Measurements from ENCODE around the gene OBI1.

DNA sequence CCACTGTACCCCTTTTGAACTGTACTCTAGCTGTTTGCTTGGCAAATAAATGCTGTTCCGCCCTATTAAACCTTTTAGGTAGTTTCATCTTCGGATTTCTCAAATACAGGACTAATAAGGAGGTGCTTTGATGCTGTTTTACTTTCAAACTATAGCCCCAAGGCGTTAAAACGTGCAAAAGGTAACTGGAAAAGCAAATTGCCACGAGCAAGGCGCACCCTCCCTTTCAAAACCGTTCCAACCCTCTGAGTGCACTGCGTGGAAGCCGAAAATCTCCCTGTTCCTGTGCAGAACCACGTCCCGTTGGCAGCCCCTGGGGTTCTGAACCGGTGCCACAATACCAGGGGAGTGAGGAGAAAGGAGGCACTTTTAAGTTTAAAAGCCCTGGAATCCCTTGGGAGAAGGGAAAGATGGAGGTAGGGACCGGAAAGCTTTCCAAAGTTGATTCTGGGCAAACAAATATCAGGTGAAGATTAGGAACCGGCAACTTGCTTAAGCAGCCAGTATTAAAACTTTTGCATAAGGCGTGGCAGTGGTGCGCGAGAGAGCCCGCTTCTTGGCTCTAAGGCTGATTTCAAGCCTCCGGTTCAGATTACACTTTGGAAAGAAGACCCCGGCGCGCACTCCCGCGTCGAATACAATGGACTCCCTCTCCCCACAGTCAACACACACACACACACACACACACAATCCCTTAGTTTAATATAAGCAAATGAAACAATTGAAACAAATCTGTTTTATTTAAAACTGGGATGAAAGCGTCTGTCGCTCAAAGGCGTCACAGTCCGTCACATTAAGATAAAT lies 65.1 kb downstream of the OBI1 start:
- TF ChIP-seq SP1 (CRISPR knock-in tag; IDR thresholded peaks at IDR 0.05) (no peak), HDAC6 (IDR thresholded peaks at IDR 0.05; ENCODE audit: low read depth, low read length) (no peak), ZFX (CRISPR knock-in tag; IDR thresholded peaks at IDR 0.05) (no peak), SAFB2 (IDR thresholded peaks at IDR 0.05; ENCODE audit: borderline replicate concordance, low read depth, low read length, severe bottlenecking) (no peak), MYNN (IDR thresholded peaks at IDR 0.05) (no peak), MYNN (CRISPR knock-in tag; IDR thresholded peaks at IDR 0.05) (no peak), EZH2 (IDR thresholded peaks at IDR 0.05; ENCODE audit: borderline replicate concordance, low read depth, low read length) (no peak), FOXK1 (CRISPR knock-in tag; IDR thresholded peaks at IDR 0.05; ENCODE audit: borderline replicate concordance) (no peak)
- TF ChIP-seq, protein P1, sequence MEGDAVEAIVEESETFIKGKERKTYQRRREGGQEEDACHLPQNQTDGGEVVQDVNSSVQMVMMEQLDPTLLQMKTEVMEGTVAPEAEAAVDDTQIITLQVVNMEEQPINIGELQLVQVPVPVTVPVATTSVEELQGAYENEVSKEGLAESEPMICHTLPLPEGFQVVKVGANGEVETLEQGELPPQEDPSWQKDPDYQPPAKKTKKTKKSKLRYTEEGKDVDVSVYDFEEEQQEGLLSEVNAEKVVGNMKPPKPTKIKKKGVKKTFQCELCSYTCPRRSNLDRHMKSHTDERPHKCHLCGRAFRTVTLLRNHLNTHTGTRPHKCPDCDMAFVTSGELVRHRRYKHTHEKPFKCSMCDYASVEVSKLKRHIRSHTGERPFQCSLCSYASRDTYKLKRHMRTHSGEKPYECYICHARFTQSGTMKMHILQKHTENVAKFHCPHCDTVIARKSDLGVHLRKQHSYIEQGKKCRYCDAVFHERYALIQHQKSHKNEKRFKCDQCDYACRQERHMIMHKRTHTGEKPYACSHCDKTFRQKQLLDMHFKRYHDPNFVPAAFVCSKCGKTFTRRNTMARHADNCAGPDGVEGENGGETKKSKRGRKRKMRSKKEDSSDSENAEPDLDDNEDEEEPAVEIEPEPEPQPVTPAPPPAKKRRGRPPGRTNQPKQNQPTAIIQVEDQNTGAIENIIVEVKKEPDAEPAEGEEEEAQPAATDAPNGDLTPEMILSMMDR (IDR thresholded peaks at IDR 0.05 in 2 of 3, conservative IDR thresholded peaks at IDR 0.05 in 1 of 3; ENCODE audit: insufficient read depth in 2 of 3, low read depth in 1 of 3, low read length in 3 of 3): no peak

Data from K562 (cell line).